Measurements from ENCODE around the gene GMPR2. TPM values are rescaled to one million over a fixed set of nuclear protein-coding genes. Genes with fewer than 3 reads are reported as not detected.

Gene GMPR2
- total RNA-seq, 1 donor from 2014 or later: 102 TPM

- no peak for DNase-seq
These were observed 35.5 kb downstream of the GMPR2 start for GRCh38 chr14:24268225-24268624.

- no peak for DNase-seq
These were observed 36.6 kb downstream of the GMPR2 start for GRCh38 chr14:24269368-24269767.

- DNase-seq: no peak
These were observed 37.3 kb downstream of the GMPR2 start for GRCh38 chr14:24269910-24270536.

- no peak for DNase-seq
These were observed 37.9 kb downstream of the GMPR2 start for GRCh38 chr14:24270537-24271133.

GRCh38 chr14:24271134-24271833 is 38.6 kb downstream of the GMPR2 start, which contains the start of gene RABGGTA:
TSS of gene RABGGTA (minus strand) at chr14:24271597. CDS start at chr14:24271115, 482 bp downstream.
- DNase-seq: peak; percentile 95

- no peak for DNase-seq
These were observed 39.1 kb downstream of the GMPR2 start for GRCh38 chr14:24271834-24272263.

- no peak for DNase-seq
These were observed 39.7 kb downstream of the GMPR2 start for GRCh38 chr14:24272467-24272866.

- no peak for DNase-seq
These were observed 40.8 kb downstream of the GMPR2 start for GRCh38 chr14:24273422-24273998.

- DNase-seq: no peak
These were observed 41.4 kb downstream of the GMPR2 start for GRCh38 chr14:24274101-24274543.

GRCh38 chr14:24277071-24277470 is 44.3 kb downstream of the GMPR2 start:
- no peak for DNase-seq

GRCh38 chr14:24277606-24278321 is 45.0 kb downstream of the GMPR2 start:
- DNase-seq: no peak

GRCh38 chr14:24278424-24278823 is 45.7 kb downstream of the GMPR2 start:
- DNase-seq: no peak

- DNase-seq: no peak
These were observed 46.8 kb downstream of the GMPR2 start for GRCh38 chr14:24279301-24280186.

GRCh38 chr14:24280797-24281460 is 48.2 kb downstream of the GMPR2 start:
- no peak for DNase-seq

GRCh38 chr14:24281636-24282035 is 48.9 kb downstream of the GMPR2 start:
- DNase-seq: no peak

- DNase-seq: no peak
These were observed 50.0 kb downstream of the GMPR2 start for GRCh38 chr14:24282736-24283135.

GRCh38 chr14:24283796-24284460 is 51.2 kb downstream of the GMPR2 start:
- no peak for DNase-seq

- no peak for DNase-seq
These were observed 51.8 kb downstream of the GMPR2 start for GRCh38 chr14:24284501-24285035.

- no peak for DNase-seq
These were observed 52.6 kb downstream of the GMPR2 start for GRCh38 chr14:24285351-24285750.

- DNase-seq: no peak
These were observed 54.3 kb downstream of the GMPR2 start for GRCh38 chr14:24286996-24287395.

Measured in tongue (tissue), 2 donors.